Duodenal mucosa (tissue), 2 donors: ENCODE measurements around the gene KHDRBS1.
"Not testable (repeated sequence)": the region's sequence is repeated elsewhere in the genome, so short reads cannot be mapped to it uniquely, and the experiment has no call there.

Experiments used
- H3K27ac ChIP-seq: one replicate; pipeline ENCODE4 v1.7.0; 2013; ENCODE audit warnings: low read depth, low read length
- H3K27me3 ChIP-seq, 2 donors: one replicate each; pipeline ENCODE4 v1.7.0; 2013; ENCODE audit warnings: low read length in 2 of 2, control low read depth in 1 of 2; ENCODE audit not compliant: insufficient read depth in 2 of 2, control insufficient read depth in 1 of 2
- H3K36me3 ChIP-seq, 2 donors: one replicate each; pipeline ENCODE4 v1.7.0; 2013; ENCODE audit warnings: low read length in 2 of 2, control low read depth in 1 of 2; ENCODE audit not compliant: insufficient read depth in 2 of 2, control insufficient read depth in 1 of 2
- H3K4me1 ChIP-seq, 2 donors: one replicate each; pipeline ENCODE4 v1.7.0; 2013; ENCODE audit warnings: low read length in 2 of 2, control low read depth in 1 of 2; ENCODE audit not compliant: insufficient read depth in 2 of 2, control insufficient read depth in 1 of 2
- H3K4me3 ChIP-seq, 2 donors: one replicate each; pipeline ENCODE4 v1.7.0; 2013; ENCODE audit warnings: low read length in 2 of 2, low read depth in 1 of 2
- H3K9ac ChIP-seq, 2 donors: one replicate each; pipeline ENCODE4 v1.7.0; 2013; ENCODE audit warnings: low read length in 2 of 2, low read depth in 1 of 2
- H3K9me3 ChIP-seq, 2 donors: one replicate each; pipeline ENCODE4 v1.7.0; 2013; ENCODE audit warnings: low read length in 2 of 2, control low read depth in 1 of 2; ENCODE audit not compliant: control insufficient read depth in 1 of 2

Gene KHDRBS1

DNA sequence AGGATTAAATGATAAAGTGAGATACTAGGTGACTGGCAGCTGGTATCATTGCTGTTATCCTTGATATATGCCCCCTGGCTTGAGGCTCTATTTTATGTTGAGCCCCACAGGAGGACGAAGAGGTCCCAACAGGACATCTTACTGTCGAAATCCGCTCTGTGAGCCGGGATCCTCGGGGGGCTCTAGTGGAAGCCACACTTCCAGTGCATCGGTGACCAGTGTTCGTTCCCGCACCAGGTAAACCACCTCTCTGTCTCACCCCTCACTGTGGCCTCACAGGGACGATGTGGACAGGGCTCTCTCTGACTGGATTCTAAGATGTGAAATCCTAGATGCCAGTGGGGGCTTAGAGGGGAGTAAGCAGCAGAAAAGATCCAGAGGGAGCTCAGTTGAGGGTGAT, 61.2 kb downstream of the KHDRBS1 start:
- H3K9ac ChIP-seq, result no peak overlapping the region
- no peaks in the 10 kb centered on the region for H3K9me3 ChIP-seq
- no peak overlapping the region for H3K27ac ChIP-seq
- H3K36me3 ChIP-seq, result peaks cover 10 to 38% of the 10 kb centered on the region in 2 donors
- H3K4me1 ChIP-seq, result peaks cover 11 to 15% of the 10 kb centered on the region in 2 donors
- H3K4me3 ChIP-seq, result no peak overlapping the region
- H3K27me3 ChIP-seq, result no peaks in the 10 kb centered on the region

DNA sequence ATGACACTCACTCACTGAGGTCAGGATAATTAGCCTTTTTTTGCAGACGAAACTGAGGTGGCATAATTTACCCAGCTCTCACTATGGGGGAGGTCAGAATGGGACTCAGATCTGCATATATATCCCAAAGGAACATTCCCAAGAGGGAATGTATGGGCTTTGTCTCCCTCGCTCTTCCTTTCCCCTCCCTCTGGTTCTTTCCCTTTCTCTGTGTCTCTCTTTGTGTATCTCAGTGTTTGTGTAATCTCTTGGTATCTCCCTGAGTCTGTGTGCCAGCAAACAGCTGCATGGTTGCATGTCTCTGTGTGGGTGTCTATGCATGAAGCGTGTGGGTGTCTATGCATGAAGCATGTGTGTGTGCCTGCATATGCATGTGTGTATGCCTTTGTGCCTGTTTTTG, 63.8 kb downstream of the KHDRBS1 start:
- H3K27ac ChIP-seq, result no peak overlapping the region
- no peak overlapping the region for H3K4me3 ChIP-seq
- H3K9ac ChIP-seq, result no peak overlapping the region
- no peaks in the 10 kb centered on the region for H3K27me3 ChIP-seq
- peaks cover 10 to 38% of the 10 kb centered on the region in 2 donors for H3K36me3 ChIP-seq
- peaks cover 0 to 10% of the 10 kb centered on the region in 2 donors for H3K4me1 ChIP-seq
- no peaks in the 10 kb centered on the region for H3K9me3 ChIP-seq

DNA sequence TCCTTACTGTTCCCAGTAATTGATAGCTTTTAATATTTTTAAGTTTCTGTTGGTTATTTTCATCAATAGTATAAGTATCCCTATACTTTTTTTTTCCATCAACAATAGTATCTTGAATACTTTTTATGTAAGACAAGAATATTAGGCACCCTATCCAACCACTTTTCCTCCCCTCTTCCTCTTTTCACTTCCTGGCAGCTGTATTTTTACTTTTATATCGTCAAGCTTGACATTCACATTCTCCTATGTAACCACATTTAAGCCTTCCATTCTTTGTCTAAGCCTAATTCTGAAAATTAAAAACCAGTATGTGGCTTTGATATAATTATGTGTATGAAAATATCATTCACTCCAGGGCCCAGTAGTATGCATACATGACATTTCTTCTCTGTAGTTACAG, 68.4 kb downstream of the KHDRBS1 start:
- Histone ChIP-seq H3K27ac (no peak overlapping the region), H3K27me3 (no peaks in the 10 kb centered on the region), H3K36me3 (peaks cover 12 to 38% of the 10 kb centered on the region in 2 donors), H3K4me3 (no peak overlapping the region), H3K9me3 (no peaks in the 10 kb centered on the region), H3K4me1 (no peaks in the 10 kb centered on the region), H3K9ac (no peak overlapping the region)

DNA sequence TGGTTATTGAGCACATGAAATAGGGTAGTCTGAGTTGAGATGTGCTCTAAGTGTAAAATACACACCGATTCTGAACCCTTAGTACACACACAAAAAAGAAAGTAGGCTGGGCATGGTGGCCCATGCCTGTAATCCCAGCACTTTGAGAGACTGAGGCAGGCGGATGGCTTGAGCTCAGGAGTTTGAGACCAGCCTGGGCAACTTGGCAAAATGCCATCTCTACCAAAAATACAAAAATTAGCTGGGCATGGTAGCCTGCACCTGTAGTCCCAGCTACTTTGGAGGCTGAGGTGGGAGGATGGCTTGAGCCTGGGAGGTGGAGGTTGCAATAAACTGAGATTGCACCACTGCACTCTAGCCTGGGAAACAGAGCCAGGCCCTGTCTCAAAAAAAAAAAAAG, 72.7 kb downstream of the KHDRBS1 start:
- H3K36me3 ChIP-seq, result peaks cover 5 to 25% of the 10 kb centered on the region in 2 donors
- not testable (repeated sequence) for H3K9ac ChIP-seq, H3K27ac ChIP-seq, H3K9me3 ChIP-seq, H3K4me3 ChIP-seq, H3K4me1 ChIP-seq, H3K27me3 ChIP-seq

DNA sequence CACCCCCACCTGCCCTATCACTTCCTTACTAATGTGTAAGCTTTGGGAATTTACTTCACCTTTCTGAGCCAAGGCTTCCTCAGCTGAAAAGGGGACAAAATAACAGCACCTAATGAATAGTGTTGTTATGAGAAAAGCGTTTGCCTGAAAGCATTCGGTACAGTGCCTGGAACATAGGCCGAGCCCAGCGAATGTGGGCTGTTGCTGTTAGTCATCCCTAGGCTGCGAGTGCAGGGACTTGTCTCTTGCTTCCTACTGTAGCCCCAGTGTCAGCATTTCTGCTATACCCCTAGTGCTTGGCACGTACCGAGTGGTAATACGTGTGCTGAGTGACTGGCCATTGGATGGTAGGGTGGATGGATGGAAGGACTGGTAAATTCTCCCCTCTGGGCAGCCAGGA, 77.5 kb downstream of the KHDRBS1 start:
- Histone ChIP-seq H3K9me3 (no peaks in the 10 kb centered on the region), H3K27ac (no peak overlapping the region), H3K36me3 (peaks cover 20 to 52% of the 10 kb centered on the region in 2 donors), H3K4me3 (no peak overlapping the region), H3K4me1 (no peaks in the 10 kb centered on the region), H3K27me3 (no peaks in the 10 kb centered on the region), H3K9ac (no peak overlapping the region)

DNA sequence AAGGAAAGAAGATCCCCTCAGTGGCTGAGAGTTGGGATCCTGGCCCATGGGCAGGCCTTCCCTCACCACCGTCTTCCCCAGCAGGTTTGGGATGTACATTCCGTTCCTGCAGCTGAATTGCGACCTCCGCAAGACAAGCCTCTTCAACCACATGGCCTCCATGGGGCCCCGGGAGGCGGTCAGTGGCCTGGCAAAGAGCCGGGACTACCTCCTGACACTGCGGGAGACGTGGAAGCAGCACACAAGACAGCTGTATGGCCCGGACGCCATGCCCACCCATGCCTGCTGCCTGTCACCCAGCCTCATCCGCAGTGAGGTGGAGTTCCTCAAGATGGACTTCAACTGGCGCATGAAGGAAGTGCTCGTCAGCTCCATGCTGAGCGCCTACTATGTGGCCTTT, 77.9 kb downstream of the KHDRBS1 start:
- H3K9me3 ChIP-seq, result no peaks in the 10 kb centered on the region
- H3K9ac ChIP-seq, result no peak overlapping the region
- H3K27me3 ChIP-seq, result no peaks in the 10 kb centered on the region
- peaks cover 19 to 50% of the 10 kb centered on the region in 2 donors for H3K36me3 ChIP-seq
- H3K4me3 ChIP-seq, result no peak overlapping the region
- H3K4me1 ChIP-seq, result no peaks in the 10 kb centered on the region
- H3K27ac ChIP-seq, result no peak overlapping the region
